GM18520 (cell line): ENCODE results near the gene SLC5A3.

Experiments used
- ATAC-seq: cut with Tn5 transposase; IDR thresholded peaks from one replicate; pipeline ENCODE4 v1.9.1; 2021; ENCODE audit not compliant: unreplicated experiment

Gene SLC5A3

GRCh38 chr21:34073032-34073748 lies at the start of gene SLC5A3, which contains the start of gene MRPS6:
SLC5A3 (plus strand) TSS chr21:34073578; CDS start chr21:34095199, 21,621 bp downstream.
MRPS6 (plus strand) TSS chr21:34073578; CDS start chr21:34073701, 123 bp downstream.
- ATAC-seq = peak; percentile 44

GRCh38 chr21:34023691-34024373 lies 49.5 kb upstream of the SLC5A3 start:
- no peak for ATAC-seq

GRCh38 chr21:34024374-34024693 lies 49.0 kb upstream of the SLC5A3 start:
- ATAC-seq = no peak

- ATAC-seq = no peak
These were observed 45.5 kb upstream of the SLC5A3 start for GRCh38 chr21:34027721-34028461.

- ATAC-seq = peak; percentile 74
These were observed 43.4 kb upstream of the SLC5A3 start for GRCh38 chr21:34029743-34030528.

GRCh38 chr21:34031835-34032370 lies 41.5 kb upstream of the SLC5A3 start:
- ATAC-seq = no peak

GRCh38 chr21:34034369-34035014 lies 38.9 kb upstream of the SLC5A3 start:
- ATAC-seq = no peak

GRCh38 chr21:34035619-34036354 lies 37.6 kb upstream of the SLC5A3 start:
- ATAC-seq = no peak

GRCh38 chr21:34037009-34037795 lies 36.2 kb upstream of the SLC5A3 start:
- ATAC-seq = no peak

- ATAC-seq = no peak
These were observed 33.5 kb upstream of the SLC5A3 start for GRCh38 chr21:34039678-34040382.

- ATAC-seq = no peak
These were observed 30.6 kb upstream of the SLC5A3 start for GRCh38 chr21:34042735-34043134.

GRCh38 chr21:34043333-34043732 lies 30.0 kb upstream of the SLC5A3 start:
- no peak for ATAC-seq

- no peak for ATAC-seq
These were observed 26.5 kb upstream of the SLC5A3 start for GRCh38 chr21:34046917-34047316.

GRCh38 chr21:34047835-34048234 lies 25.5 kb upstream of the SLC5A3 start:
- no peak for ATAC-seq

GRCh38 chr21:34052171-34052570 lies 21.2 kb upstream of the SLC5A3 start:
- ATAC-seq = no peak

- ATAC-seq = no peak
These were observed 19.1 kb upstream of the SLC5A3 start for GRCh38 chr21:34054259-34054658.

- no peak for ATAC-seq
These were observed 17.8 kb upstream of the SLC5A3 start for GRCh38 chr21:34055615-34056014.

GRCh38 chr21:34061983-34062382 lies 11.4 kb upstream of the SLC5A3 start:
- no peak for ATAC-seq
